ENCODE data around the gene CYS1.

CYS1 gene, protein sequence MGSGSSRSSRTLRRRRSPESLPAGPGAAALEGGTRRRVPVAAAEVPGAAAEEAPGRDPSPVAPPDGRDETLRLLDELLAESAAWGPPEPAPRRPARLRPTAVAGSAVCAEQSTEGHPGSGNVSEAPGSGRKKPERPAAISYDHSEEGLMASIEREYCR

DNA sequence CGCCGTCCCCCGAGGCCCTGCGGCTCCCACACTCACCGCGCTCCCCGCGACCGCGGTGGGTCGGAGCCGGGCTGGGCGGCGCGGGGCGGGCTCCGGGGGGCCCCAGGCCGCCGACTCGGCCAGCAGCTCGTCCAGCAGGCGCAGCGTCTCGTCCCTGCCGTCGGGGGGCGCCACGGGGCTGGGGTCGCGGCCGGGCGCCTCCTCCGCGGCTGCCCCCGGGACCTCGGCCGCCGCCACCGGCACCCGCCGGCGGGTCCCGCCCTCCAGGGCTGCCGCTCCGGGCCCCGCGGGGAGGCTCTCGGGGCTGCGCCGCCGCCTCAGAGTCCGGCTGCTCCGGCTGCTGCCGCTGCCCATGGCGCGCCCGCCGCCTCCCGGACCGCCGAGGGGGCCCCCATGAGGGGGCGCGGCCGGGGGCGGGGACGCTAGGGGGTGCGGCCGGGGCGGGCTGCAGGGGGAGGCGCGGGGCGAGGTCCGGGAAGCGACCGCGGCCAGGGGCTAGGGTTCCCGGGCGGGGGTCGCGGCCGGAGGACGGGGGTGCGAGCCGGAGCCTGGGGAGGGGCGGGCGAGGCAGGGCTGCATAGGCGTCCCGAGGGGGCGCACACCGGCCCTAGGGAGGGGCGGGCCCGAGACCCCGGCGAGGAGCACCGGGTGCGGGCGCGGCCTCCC lies at the start of gene CYS1:
Gene CYS1, minus strand, starts transcription at position 542 of the 666 bp plus-strand sequence. Its CDS starts 188 bp downstream, at position 354.
- ChIA-PET POLR2A (ENCODE audit: low non-redundant PET) (no interaction called here), CTCF (interaction anchor here (2.4 kb wide), 1 partner anchor 18 kb away, joined by 13 read pairs; no protein-coding TSS in a partner anchor)
- TF ChIP-seq, protein P1, sequence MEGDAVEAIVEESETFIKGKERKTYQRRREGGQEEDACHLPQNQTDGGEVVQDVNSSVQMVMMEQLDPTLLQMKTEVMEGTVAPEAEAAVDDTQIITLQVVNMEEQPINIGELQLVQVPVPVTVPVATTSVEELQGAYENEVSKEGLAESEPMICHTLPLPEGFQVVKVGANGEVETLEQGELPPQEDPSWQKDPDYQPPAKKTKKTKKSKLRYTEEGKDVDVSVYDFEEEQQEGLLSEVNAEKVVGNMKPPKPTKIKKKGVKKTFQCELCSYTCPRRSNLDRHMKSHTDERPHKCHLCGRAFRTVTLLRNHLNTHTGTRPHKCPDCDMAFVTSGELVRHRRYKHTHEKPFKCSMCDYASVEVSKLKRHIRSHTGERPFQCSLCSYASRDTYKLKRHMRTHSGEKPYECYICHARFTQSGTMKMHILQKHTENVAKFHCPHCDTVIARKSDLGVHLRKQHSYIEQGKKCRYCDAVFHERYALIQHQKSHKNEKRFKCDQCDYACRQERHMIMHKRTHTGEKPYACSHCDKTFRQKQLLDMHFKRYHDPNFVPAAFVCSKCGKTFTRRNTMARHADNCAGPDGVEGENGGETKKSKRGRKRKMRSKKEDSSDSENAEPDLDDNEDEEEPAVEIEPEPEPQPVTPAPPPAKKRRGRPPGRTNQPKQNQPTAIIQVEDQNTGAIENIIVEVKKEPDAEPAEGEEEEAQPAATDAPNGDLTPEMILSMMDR (conservative IDR thresholded peaks at IDR 0.05; ENCODE audit: low read depth), result peak; percentile 39; the same call in 1 of the 2 replicates
- peak; percentile 16 for DNase-seq (ENCODE audit: low spot score)
- peak within 1 kb of the TSS; percentile 53 for H3K27ac ChIP-seq

- TF ChIP-seq, protein P1 (conservative IDR thresholded peaks at IDR 0.05; ENCODE audit: low read depth), result no peak
- no peak overlapping the region for H3K27ac ChIP-seq
- no peak for DNase-seq (ENCODE audit: low spot score)
- CTCF ChIA-PET, result interaction anchor here (0.6 to 2.6 kb wide), 4 partner anchors 11 to 322 kb away, joined by 3 to 8 read pairs (median 5); no protein-coding TSS in a partner anchor
- POLR2A ChIA-PET (ENCODE audit: low non-redundant PET), result no interaction called here
These were observed 49.3 kb upstream of the CYS1 start for GRCh38 chr2:10129490-10129889.

GRCh38 chr2:10128420-10128819 lies 48.2 kb upstream of the CYS1 start:
- ChIA-PET POLR2A (ENCODE audit: low non-redundant PET) (no interaction called here), CTCF (interaction anchor here (0.9 kb wide), 1 partner anchor 31 kb away, joined by 3 read pairs; no protein-coding TSS in a partner anchor)
- DNase-seq (ENCODE audit: low spot score), result no peak
- H3K27ac ChIP-seq, result no peak overlapping the region
- TF ChIP-seq, protein P1 (conservative IDR thresholded peaks at IDR 0.05; ENCODE audit: low read depth), result no peak

- TF ChIP-seq, protein P1 (conservative IDR thresholded peaks at IDR 0.05; ENCODE audit: low read depth), result no peak
- POLR2A ChIA-PET (ENCODE audit: low non-redundant PET), result no interaction called here
- DNase-seq (ENCODE audit: low spot score), result no peak
- CTCF ChIA-PET, result interaction anchor here (0.5 to 3.5 kb wide), 3 partner anchors 30 to 308 kb away, joined by 3 to 22 read pairs (median 4); no protein-coding TSS in a partner anchor
- no peak overlapping the region for H3K27ac ChIP-seq
These were observed 46.4 kb upstream of the CYS1 start for GRCh38 chr2:10126632-10127026.

GRCh38 chr2:10125842-10126631 lies 45.8 kb upstream of the CYS1 start:
- TF ChIP-seq, protein P1 (conservative IDR thresholded peaks at IDR 0.05; ENCODE audit: low read depth), result no peak
- ChIA-PET CTCF (interaction anchor here (0.5 to 3.5 kb wide), 5 partner anchors 29 to 1045 kb away, joined by 3 to 22 read pairs (median 3); no protein-coding TSS in a partner anchor), POLR2A (ENCODE audit: low non-redundant PET) (no interaction called here)
- no peak for DNase-seq (ENCODE audit: low spot score)
- H3K27ac ChIP-seq, result peak overlapping the region; percentile 41

- peak overlapping the region; percentile 93 for H3K27ac ChIP-seq
- TF ChIP-seq, protein P1 (conservative IDR thresholded peaks at IDR 0.05; ENCODE audit: low read depth), result peak; percentile 68
- ChIA-PET POLR2A (ENCODE audit: low non-redundant PET) (interaction anchor here (0.5 kb wide), 1 partner anchor 9 kb away, joined by 3 read pairs; no protein-coding TSS in a partner anchor), CTCF (interaction anchor here (0.6 to 3.5 kb wide), 10 partner anchors 9 to 310 kb away, joined by 3 to 22 read pairs (median 5); no protein-coding TSS in a partner anchor)
- no peak for DNase-seq (ENCODE audit: low spot score)
These were observed 44.4 kb upstream of the CYS1 start for GRCh38 chr2:10124538-10125045.
